OCI-LY1 (cell line): Measurements from ENCODE around the gene RRAS2.

Source experiments
- CTCF ChIP-seq: fragments of 200-600 bp; sonication (generic), shearing (Covaris generic); IDR thresholded peaks from 2 replicates; pipeline ENCODE4 v1.5.1; 2017; ENCODE audit warnings: mild to moderate bottlenecking, antibody characterized with exemption, low read length, moderate library complexity, mixed read lengths
- EZH2 ChIP-seq: fragments of 200-600 bp; sonication (generic), shearing (Covaris generic); IDR thresholded peaks from 2 replicates; pipeline ENCODE4 v1.8.0; 2017; ENCODE audit warnings: borderline replicate concordance, mixed run types, mild to moderate bottlenecking, antibody characterized with exemption, low read length, moderate library complexity, mixed read lengths

GRCh38 chr11:14393129-14393528 is 34.1 kb upstream of the RRAS2 start:
- TF ChIP-seq CTCF (no peak), EZH2 (no peak)
